NOMO-1 treated with DMSO at 0.1 percent for 48 hours (cell line): ENCODE data around the gene RSBN1L.
A peak's percentile ranks its signal among the peaks of the same experiment; 100 is the strongest.
"Not testable (repeated sequence)": the region's sequence is repeated elsewhere in the genome, so short reads cannot be mapped to it uniquely, and the experiment has no call there.

Source experiments
- DNase-seq: peaks from one replicate; lab custom pipeline; 2025; ENCODE audit not compliant: unreplicated experiment; lab: John Stamatoyannopoulos, UW

RSBN1L gene

DNA sequence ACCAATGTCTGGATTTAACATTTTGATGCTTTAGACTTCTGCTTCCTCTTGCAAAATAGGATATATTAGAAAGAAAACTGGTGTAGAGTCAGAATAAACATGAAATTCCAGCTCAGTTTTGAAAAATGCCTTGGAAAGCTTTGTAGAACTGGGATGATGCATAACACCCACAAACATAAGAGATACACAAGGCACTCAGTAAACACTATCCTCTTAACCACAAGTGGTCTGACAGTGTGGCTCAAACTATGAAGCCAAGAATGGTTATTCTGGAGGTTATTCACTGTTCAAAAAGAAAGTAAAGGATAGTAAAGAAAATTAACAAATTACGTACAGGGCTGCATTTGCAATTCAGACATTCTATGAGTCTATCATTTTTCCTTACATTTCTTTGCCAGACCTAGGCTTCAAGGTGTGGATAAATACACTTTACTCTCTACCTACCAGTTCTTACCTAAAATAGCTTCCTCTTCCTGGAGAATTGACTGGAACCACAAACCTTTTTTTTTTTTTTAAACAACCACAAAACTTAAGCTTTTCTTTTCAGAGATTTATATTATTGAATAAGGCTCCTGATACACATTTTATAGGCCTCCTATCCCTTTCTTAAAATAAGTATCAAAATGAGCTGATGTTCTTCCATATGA, 9.0 kb upstream of the RSBN1L start:
- no peak for DNase-seq

GRCh38 chr7:77687747-77688144, 8.5 kb upstream of the RSBN1L start:
- no peak for DNase-seq

GRCh38 chr7:77690289-77690688, 6.0 kb upstream of the RSBN1L start:
- DNase-seq, result no peak

- DNase-seq, result no peak
Observed at GRCh38 chr7:77691892-77692491, 4.3 kb upstream of the RSBN1L start.

DNA sequence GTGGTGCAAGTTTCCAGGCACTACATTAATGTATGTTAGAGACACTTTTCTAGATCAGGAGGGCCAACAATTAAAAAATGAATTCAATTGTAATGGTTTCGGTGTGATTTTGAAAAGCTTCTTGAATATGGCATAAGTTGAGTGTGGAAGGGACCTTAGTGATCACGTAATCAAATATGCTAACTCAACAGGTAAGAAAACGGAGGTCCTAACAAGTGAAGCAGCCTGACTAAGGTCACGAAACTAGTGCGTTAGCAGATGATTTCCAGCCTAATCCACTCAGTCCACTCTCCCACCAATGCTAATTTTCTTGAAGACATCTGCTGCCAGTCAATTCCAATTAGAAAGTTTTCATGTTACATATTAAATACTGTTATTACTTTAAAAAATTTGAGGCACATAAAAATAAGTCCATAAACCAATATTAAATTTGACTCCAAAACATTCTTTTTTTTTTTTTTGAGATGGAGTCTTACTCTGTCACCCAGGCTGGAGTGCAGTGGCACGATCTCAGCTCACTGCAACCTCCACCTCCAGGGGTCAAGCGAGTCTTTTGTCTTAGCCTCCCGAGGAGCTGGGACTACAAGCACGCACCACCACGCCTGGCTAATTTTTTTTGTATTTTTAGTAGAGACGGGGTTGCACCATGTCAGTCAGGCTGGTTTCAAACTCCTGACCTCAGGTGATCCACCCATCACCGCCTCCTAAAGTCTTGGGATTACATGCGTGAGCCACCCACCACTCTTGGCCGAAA, 2.3 kb upstream of the RSBN1L start:
- DNase-seq, result no peak

DNA sequence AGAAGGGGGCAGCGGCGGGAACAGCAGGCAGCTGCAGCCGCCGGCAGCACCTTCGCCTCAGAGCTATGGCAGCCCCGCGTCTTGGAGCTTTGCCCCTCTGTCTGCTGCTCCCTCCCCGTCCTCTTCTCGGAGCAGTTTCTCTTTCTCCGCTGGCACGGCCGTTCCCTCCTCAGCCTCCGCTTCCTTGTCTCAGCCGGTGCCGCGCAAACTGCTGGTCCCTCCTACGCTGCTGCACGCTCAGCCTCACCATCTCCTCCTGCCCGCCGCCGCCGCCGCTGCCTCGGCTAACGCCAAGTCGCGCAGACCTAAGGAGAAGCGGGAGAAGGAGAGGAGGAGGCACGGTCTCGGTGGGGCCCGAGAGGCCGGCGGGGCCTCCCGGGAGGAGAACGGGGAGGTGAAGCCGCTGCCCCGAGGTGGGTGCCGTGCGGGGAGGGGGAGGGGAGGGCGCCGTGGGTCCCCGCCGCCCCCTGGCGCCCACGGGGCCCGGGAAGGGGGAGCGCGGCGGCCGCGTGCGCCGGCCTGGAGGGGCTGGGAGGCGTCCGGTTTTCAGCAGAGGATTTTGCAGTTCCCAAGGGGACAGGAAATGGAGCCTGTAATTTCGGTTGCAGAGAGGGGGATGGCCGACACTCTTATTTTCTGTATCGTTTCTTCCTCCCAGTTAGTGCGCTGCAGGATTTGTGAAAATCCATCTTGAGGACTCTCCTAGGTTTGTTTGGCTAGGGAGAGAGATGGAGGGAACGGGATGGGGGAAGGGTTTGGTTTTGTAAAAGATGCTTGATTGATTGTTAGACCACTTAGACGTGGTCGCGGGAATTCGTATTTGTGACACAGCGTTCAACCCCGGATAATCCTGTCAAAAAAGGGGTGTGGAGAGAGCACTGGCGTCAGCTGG, 630 bp downstream of the RSBN1L start:
- peak; percentile 76 for DNase-seq

DNA sequence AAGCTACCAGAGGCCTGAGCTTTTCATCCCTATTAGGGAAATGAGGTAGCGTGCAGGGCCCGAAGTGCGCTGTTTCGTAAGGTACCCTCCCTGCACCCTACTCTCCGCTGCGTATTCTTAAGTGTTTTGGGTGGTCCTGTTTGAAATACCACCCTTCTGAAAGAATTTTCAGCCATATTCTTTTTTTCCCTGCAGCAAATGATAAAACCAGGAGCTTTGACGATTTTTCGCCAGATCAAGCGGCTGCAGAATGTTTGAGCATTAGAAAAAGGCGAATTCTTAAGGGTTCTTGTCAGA, 1.2 kb downstream of the RSBN1L start:
- DNase-seq, result peak; percentile 85

GRCh38 chr7:77698042-77698625, 1.9 kb downstream of the RSBN1L start:
- peak; percentile 90 for DNase-seq

DNA sequence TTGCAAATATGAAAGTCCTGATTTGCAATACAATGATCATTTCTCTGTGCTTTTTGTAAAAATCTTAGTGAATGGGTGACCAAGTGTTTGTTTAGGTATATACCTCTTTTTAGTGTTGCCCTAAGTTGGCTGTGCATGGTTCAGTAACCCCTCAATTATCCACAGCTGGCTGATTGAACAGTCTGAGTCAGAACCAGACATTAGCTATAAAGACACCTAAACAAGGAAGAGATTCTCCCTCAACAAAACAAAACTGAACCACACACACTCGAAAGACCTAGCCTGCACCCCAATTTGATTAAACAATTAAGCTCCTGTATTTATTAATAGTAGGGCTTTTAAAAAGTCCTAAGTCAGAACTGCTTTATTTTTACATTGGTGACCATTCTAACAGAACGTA, 2.8 kb downstream of the RSBN1L start:
- no peak for DNase-seq

DNA sequence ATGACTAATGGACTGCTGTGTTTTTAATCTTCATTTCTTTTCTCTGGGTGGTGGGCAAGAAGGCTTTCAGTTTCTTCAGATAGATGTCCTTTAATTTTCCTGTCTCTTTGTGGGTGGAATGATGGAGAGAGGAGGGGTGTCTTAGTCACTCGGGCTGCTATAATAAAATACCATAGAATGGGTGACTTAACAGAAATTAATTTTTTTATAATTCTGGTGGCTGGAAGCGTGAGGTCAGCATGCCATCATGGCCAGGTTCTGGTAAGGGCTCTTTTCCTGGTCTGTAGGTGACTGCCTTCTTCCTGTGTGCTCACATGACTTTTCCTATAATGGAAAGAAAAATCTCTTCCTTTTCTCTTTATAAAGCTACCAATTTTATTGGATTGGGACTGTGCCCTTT, 6.3 kb downstream of the RSBN1L start:
- no peak for DNase-seq

- DNase-seq, result no peak
Observed at GRCh38 chr7:77702968-77703472, 6.8 kb downstream of the RSBN1L start.

- DNase-seq, result not testable (repeated sequence)
Observed at GRCh38 chr7:77703669-77704068, 7.4 kb downstream of the RSBN1L start.

- no peak for DNase-seq
Observed at GRCh38 chr7:77707504-77707992, 11.3 kb downstream of the RSBN1L start.

- no peak for DNase-seq
Observed at GRCh38 chr7:77710067-77710466, 13.8 kb downstream of the RSBN1L start.

DNA sequence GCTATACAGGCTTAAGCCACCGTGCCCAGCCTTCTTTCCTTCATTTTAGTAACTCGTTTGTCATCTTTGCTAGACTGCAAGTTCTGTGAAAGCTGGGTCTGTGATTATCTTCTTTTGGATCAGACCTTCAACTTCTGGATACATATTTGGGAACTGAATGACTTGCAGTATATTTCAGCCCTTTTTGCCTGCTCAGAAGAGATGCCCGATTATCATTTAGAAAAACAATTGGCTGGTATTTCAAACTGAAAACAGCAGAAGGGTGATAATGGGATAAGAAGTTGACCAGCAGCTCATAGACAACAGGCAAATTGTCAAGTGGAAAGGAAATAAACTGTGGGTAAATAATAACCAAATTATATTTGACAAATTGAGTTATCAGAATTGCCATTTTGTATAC, 14.6 kb downstream of the RSBN1L start:
- no peak for DNase-seq

- DNase-seq, result no peak
Observed at GRCh38 chr7:77714195-77714594, 17.9 kb downstream of the RSBN1L start.

DNA sequence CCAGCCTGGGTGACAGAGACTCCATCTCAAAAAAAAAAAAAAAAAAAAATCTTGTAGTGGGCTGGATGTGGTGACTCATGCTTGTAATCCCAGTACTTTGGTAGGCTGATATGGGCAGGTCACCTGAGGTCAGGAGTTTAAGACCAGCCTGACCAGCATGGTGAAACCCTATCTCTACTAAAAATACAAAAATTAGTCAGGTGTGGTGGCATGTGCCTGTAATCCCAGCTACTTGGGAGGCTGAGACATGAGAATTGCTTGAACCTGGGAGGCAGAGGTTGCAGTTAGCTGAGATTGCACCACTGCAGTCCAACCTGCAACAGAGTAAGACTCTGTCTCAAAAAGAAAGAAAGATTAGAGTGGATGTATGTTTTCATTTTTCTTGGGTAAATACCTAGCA, 18.7 kb downstream of the RSBN1L start:
- DNase-seq, result not testable (repeated sequence)

- no peak for DNase-seq
Observed at GRCh38 chr7:77716804-77717203, 20.5 kb downstream of the RSBN1L start.

- DNase-seq, result not testable (repeated sequence)
Observed at GRCh38 chr7:77717566-77717965, 21.3 kb downstream of the RSBN1L start.

GRCh38 chr7:77727527-77727926, 31.3 kb downstream of the RSBN1L start:
- no peak for DNase-seq
